Activated T-helper 1 cell treated with anti-CD3 and anti-CD28 coated beads, Interleukin-12 subunit alpha, Interleukin-12 subunit beta, Interleukin-2, Interleukin-4 antibody, amounts not matched to agents 30 ng/mL and 10 ng/mL and 1 ng/mL, durations not matched to agents 14 hours and 24 hours and 36 hours (primary cell): ENCODE results near the gene MOB4. TPM values are rescaled to one million over a fixed set of nuclear protein-coding genes. Genes with fewer than 3 reads are reported as not detected.
"Not testable (repeated sequence)": the region's sequence is repeated elsewhere in the genome, so short reads cannot be mapped to it uniquely, and the experiment has no call there.

Source experiments
- DNase-seq: peaks from one replicate; pipeline ENCODE4 v3.0.0; 2021; ENCODE audit warnings: low spot score
- H3K27ac Mint-ChIP-seq: one replicate; pipeline ENCODE4 v1.8.0; 2021; ENCODE audit warnings: mild to moderate bottlenecking, mixed read lengths
- H3K27me3 Mint-ChIP-seq: one replicate; pipeline ENCODE4 v1.8.0; 2022; ENCODE audit warnings: mild to moderate bottlenecking, moderate library complexity, mixed read lengths; ENCODE audit not compliant: insufficient read depth
- H3K36me3 Mint-ChIP-seq: one replicate; pipeline ENCODE4 v1.8.0; 2021; ENCODE audit warnings: low read depth, mixed read lengths
- H3K4me1 Mint-ChIP-seq: one replicate; pipeline ENCODE4 v1.8.0; 2021; ENCODE audit warnings: low read depth, mixed read lengths
- H3K4me3 Mint-ChIP-seq: one replicate; pipeline ENCODE4 v1.8.0; 2021; ENCODE audit warnings: mild to moderate bottlenecking, moderate library complexity, mixed read lengths
- H3K9me3 Mint-ChIP-seq: one replicate; pipeline ENCODE4 v1.8.0; 2021; ENCODE audit warnings: mixed read lengths
- intact Hi-C: fragments of 100-400 bp; cut with micrococcal nuclease; formaldehyde crosslinking; loops from one replicate; pipeline ENCODE4 v1.15.1; 2024
- total RNA-seq: library from RNA; stranded (reverse); gene quantifications from 2 replicates; pipeline ENCODE4 v1.2.3, GENCODE V29; 2022

The MOB4 gene
- total RNA-seq, 1 donor from 2014 or later, result 25.1 TPM

DNA sequence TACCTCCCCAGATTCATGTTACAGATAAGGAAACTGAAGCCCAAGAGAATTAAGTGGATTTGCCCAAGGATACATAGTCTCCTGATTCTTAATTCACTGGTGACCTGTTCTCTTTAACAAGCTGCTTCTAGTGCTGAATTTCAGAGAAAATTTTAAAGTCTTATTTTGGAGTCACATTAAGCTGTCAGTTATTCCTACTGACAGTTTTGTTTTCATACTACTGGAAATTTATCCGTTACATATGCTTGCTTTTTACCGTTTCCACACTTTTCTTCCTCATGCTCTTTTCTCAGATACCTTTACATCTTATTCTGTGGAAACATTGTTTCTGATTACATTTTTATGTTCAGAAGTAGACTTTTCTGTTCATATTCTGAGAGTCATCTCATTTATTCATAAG, 1.3 kb downstream of the MOB4 start:
- Mint-ChIP-seq H3K4me3 (peak overlapping the region; percentile 98), H3K36me3 (peaks cover 20% of the 10 kb centered on the region), H3K4me1 (peaks cover 35% of the 10 kb centered on the region), H3K27ac (no peak overlapping the region), H3K27me3 (no peaks in the 10 kb centered on the region), H3K9me3 (peaks cover 5% of the 10 kb centered on the region)
- intact Hi-C loops, result loop anchor here (2.0 to 5.0 kb wide), 3 partner anchors 18 to 880 kb away; partner anchors contain the start of gene CCDC150
- no peak for DNase-seq

DNA sequence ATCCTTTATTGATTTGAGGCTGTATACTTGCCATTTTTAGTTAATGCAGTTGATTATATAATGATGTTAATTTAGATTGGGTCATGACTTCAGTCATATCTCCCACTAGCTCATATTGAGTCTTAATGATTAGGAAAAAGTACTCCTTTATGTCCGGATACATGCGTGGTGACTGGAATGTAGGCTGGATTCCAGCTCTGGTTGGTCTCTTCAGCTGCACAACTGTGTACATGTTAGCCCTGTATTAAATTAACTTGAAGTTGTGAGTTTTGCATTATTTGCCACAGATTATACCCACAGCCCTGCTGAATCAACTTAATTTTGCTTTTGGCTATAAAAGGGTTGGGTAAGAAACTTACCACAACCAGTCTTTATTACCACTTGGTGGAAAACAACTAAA, 22.5 kb downstream of the MOB4 start:
- H3K27ac Mint-ChIP-seq, result no peak overlapping the region

DNA sequence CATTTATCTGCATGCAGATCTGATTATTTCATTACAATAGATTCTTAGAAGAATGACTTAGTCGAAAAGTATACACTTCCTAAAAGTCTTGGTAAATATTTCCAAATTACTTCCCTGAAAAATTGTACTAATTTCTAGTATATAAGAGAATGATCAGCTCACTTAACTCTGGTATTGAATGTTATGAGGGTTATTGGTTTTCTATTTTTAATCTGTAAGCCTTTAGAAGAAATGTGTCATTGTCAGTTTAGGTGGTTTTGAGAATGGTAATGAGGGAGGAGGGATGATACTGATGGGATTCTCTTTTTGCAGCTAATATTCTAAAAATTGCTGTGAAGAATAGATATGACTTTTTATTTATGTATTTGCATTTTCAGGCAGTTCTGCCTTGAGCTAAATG, 23.9 kb downstream of the MOB4 start:
- Mint-ChIP-seq H3K36me3 (peaks cover 42% of the 10 kb centered on the region), H3K27ac (no peak overlapping the region), H3K9me3 (no peaks in the 10 kb centered on the region), H3K4me1 (peaks cover 18% of the 10 kb centered on the region), H3K4me3 (no peak overlapping the region), H3K27me3 (no peaks in the 10 kb centered on the region)
- intact Hi-C loops, result no loop called here
- DNase-seq, result no peak

More for the DNA sequence above, 22.5 kb downstream of the MOB4 start:
- H3K4me1 Mint-ChIP-seq, result peaks cover 28% of the 10 kb centered on the region
- H3K9me3 Mint-ChIP-seq, result no peaks in the 10 kb centered on the region
- H3K27me3 Mint-ChIP-seq, result no peaks in the 10 kb centered on the region
- intact Hi-C loops, result no loop called here
- H3K4me3 Mint-ChIP-seq, result no peak overlapping the region
- DNase-seq, result no peak
- H3K36me3 Mint-ChIP-seq, result peaks cover 47% of the 10 kb centered on the region

DNA sequence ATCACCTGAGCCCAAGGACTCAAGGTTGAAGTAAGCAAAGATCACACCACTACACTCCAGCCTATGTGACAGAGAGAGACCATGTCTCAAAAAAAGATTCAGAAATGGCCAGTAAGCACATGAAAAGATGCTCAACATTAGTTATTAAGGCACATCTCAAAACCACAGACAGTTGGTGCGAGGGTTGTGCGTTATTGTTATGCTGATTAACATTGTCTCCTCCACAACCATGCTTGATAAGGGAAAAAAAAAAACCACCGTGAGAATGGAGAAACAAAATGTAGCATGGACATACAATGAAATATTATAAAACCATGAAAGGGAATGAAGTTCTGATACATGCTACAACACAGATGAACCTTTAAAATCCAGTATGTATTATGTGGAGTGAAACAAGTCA, 27.3 kb downstream of the MOB4 start:
- Mint-ChIP-seq H3K36me3 (peaks cover 27% of the 10 kb centered on the region), H3K4me1 (peaks cover 9% of the 10 kb centered on the region), H3K9me3 (no peaks in the 10 kb centered on the region), H3K4me3 (no peak overlapping the region), H3K27ac (no peak overlapping the region), H3K27me3 (no peaks in the 10 kb centered on the region)
- intact Hi-C loops, result no loop called here
- DNase-seq, result no peak

DNA sequence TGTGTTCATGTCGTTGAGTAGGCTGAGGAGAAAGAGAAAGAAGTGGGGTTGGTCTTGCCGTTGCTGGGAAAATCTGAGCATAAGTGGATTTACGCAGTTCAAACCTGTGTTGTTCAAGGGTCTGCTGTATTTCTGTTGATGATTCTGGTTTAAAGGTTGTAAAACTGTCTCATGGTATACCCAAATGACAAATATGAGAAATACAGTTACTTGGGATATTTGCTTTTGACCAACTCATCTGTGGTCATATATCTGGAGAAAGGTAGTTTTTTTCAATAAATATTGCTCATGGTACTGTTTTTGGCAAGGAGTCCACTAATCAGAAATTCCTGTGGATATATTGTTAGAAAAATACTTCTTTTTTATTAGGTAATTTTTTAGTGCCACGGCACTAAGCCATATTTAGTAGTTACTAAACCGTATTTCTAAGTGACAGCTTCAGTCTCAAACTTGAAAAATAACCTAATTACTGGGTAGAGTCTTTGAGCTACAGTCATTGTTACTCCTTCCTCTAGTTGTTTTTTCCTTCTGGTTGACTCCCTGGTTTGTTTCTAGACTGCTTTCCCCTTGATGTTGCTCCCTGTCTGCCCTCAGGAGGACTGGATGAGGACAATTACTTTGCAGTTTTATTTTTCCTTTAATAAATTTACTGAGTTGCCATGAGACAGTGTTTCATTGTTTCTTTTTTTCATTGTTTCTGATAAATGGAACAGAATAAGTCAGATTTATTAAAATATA, 31.5 kb downstream of the MOB4 start:
- DNase-seq, result no peak
- no peaks in the 10 kb centered on the region for H3K4me1 Mint-ChIP-seq
- H3K4me3 Mint-ChIP-seq, result no peak overlapping the region
- no peaks in the 10 kb centered on the region for H3K9me3 Mint-ChIP-seq
- H3K36me3 Mint-ChIP-seq, result peaks cover 14% of the 10 kb centered on the region
- H3K27me3 Mint-ChIP-seq, result no peaks in the 10 kb centered on the region
- no peak overlapping the region for H3K27ac Mint-ChIP-seq
- intact Hi-C loops, result no loop called here

DNA sequence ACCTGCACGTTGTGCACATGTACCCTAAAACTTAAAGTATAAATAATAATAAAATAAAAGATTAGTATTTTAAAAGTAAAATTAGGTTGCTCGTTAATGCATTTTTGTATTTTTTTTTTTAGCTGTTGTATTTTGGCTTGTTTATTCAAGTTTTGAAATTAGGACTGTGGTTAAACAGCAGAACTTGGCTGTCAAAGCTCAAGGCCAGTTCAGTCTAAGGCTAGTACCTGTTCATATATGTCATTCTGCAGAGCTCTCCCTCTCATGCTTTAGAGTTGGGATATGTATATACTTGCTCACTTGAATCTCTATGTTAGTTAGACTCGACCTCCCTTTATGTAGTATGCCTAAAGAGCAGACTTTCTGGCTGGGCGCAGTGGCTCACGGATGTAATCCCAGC, 32.7 kb downstream of the MOB4 start:
- Mint-ChIP-seq H3K27me3 (no peaks in the 10 kb centered on the region), H3K36me3 (peaks cover 9% of the 10 kb centered on the region), H3K9me3 (no peaks in the 10 kb centered on the region), H3K27ac (no peak overlapping the region), H3K4me1 (no peaks in the 10 kb centered on the region), H3K4me3 (no peak overlapping the region)
- no peak for DNase-seq
- intact Hi-C loops, result no loop called here

DNA sequence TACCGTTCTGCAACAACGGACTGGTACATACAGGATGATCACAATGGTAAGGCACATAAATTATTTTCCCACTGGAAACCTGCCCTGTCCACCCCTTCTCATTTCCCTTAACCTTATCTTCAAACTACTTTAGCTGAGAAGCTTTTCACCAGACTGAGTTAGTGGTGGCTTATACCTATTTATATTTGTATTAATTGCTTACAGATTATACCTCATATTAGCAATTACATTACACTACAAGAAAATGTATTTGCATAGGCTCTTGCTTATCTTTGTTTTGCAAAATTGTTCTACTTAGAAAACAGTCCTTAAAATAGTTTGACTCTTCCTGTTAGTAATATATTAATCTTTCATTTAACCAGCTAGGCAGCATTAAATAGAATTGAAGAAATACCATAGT, 35.4 kb downstream of the MOB4 start:
- H3K4me1 Mint-ChIP-seq, DNase-seq, H3K27me3 Mint-ChIP-seq, H3K9me3 Mint-ChIP-seq, intact Hi-C loops, H3K4me3 Mint-ChIP-seq, H3K27ac Mint-ChIP-seq: not testable (repeated sequence)
- H3K36me3 Mint-ChIP-seq, result peaks cover 10% of the 10 kb centered on the region

DNA sequence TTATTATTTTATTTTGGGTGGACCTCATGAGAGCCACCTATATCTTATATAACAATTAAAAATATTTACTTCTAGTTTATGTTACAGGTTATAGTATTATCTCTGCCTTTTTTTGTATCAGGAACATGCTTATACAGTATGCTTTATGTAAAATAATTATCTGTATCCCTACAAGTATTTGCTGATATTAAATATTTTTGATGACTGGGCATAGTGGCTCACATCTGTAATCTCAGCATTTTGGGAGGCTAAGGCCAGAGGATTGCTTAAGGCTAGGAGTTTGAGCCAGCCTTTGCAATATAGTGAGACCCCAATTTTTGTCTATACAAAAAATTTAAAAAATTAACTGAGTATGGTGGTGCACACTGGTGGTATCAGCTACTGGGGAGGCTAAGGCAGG, 39.6 kb downstream of the MOB4 start:
- Mint-ChIP-seq H3K4me3 (no peak overlapping the region), H3K36me3 (peaks cover 13% of the 10 kb centered on the region), H3K9me3 (no peaks in the 10 kb centered on the region), H3K27me3 (no peaks in the 10 kb centered on the region), H3K4me1 (no peaks in the 10 kb centered on the region), H3K27ac (no peak overlapping the region)
- intact Hi-C loops, result no loop called here
- no peak for DNase-seq

DNA sequence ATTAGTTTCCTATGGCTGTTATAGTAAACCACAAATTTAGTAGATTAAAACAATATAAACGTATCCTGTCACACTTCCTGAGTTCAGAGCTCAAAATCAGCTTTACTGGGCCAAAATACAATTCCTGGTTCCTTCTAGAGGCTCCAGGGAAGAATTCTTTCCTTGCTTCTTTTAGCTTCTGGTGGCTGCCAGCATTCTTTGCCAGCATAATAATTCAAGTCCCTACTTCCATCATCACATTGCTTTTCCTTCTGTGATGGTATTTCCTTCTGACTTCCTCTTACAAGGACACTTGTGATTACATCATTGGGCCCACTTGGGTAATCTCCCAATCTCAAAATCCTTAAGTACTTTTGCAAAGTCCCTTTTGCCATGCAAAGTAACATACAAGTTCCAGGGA, 40.6 kb downstream of the MOB4 start:
- H3K36me3 Mint-ChIP-seq, result peaks cover 14% of the 10 kb centered on the region
- intact Hi-C loops, result no loop called here
- H3K27ac Mint-ChIP-seq, result no peak overlapping the region
- no peaks in the 10 kb centered on the region for H3K27me3 Mint-ChIP-seq
- no peak overlapping the region for H3K4me3 Mint-ChIP-seq
- H3K9me3 Mint-ChIP-seq, result no peaks in the 10 kb centered on the region
- no peaks in the 10 kb centered on the region for H3K4me1 Mint-ChIP-seq
- no peak for DNase-seq

DNA sequence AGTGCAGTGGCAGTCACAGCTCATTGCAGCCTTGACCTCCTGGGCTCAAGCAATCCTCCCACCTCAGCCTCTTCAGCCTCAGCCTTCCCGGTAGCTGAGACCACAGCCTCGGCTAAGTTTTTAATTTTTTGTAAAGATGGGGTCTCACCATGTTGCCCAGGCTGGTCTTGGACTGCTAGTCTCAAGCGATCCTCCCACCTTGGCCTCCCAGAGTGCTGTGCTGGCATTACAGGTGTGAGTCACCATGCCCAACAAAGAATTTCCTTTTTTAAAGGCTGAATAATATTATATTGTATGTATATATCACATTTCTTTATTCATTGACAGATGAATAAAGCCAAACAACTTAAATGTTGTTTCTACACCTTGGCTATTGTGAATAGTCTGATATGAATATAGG, 42.5 kb downstream of the MOB4 start:
- Mint-ChIP-seq H3K27ac (no peak overlapping the region), H3K9me3 (no peaks in the 10 kb centered on the region), H3K27me3 (no peaks in the 10 kb centered on the region), H3K4me3 (no peak overlapping the region), H3K4me1 (no peaks in the 10 kb centered on the region), H3K36me3 (peaks cover 17% of the 10 kb centered on the region)
- intact Hi-C loops, result no loop called here
- DNase-seq, result no peak

DNA sequence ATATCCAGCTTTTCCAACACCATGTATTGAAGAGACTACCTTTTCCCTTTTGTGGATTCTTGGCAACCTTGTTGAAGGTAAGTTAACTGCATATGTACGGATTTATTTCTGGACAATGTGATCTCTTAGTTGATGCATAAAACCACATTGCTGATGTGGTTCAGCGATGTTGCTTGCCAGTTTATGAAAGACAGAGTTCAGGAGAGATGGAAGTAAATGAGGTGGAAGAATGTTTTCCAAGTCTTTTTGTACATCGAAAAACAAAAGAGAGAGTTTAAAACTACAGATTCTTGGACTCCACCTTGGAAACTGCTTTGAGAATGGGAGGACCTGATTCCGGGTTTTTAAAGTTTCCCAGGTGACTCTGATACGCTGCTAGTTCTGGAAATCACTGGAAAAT, 43.8 kb downstream of the MOB4 start:
- Mint-ChIP-seq H3K4me3 (no peak overlapping the region), H3K9me3 (no peaks in the 10 kb centered on the region), H3K27ac (no peak overlapping the region), H3K27me3 (no peaks in the 10 kb centered on the region), H3K36me3 (peaks cover 22% of the 10 kb centered on the region), H3K4me1 (no peaks in the 10 kb centered on the region)
- intact Hi-C loops, result no loop called here
- DNase-seq, result no peak

DNA sequence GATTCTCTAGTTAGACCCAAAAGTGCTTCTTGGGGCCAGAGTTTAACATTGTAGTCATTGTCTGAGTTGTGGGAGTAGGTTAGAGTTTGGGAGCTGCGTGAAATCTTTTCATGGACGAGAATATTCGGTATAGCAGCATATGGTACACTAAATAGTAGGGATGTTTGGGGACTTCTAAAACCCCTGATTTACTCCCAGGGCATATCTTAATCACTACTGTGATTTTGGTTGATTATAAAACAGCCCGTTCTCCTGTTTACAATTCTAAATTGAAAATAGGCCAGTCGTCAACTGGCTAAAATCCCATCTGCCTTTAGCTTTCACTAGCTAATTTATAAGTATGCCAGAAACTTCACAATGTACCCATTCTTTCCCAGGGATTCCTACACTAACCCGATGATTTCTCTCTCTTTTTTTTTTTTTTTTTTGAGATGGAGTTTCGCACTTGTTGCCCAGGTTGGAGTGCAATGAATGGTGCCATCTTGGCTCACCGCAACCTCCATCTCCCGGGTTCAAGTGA, 44.3 kb downstream of the MOB4 start:
- no peak overlapping the region for H3K4me3 Mint-ChIP-seq
- DNase-seq, result no peak
- no peaks in the 10 kb centered on the region for H3K27me3 Mint-ChIP-seq
- peaks cover 22% of the 10 kb centered on the region for H3K36me3 Mint-ChIP-seq
- no peaks in the 10 kb centered on the region for H3K9me3 Mint-ChIP-seq
- H3K27ac Mint-ChIP-seq, result no peak overlapping the region
- intact Hi-C loops, result no loop called here
- no peaks in the 10 kb centered on the region for H3K4me1 Mint-ChIP-seq

DNA sequence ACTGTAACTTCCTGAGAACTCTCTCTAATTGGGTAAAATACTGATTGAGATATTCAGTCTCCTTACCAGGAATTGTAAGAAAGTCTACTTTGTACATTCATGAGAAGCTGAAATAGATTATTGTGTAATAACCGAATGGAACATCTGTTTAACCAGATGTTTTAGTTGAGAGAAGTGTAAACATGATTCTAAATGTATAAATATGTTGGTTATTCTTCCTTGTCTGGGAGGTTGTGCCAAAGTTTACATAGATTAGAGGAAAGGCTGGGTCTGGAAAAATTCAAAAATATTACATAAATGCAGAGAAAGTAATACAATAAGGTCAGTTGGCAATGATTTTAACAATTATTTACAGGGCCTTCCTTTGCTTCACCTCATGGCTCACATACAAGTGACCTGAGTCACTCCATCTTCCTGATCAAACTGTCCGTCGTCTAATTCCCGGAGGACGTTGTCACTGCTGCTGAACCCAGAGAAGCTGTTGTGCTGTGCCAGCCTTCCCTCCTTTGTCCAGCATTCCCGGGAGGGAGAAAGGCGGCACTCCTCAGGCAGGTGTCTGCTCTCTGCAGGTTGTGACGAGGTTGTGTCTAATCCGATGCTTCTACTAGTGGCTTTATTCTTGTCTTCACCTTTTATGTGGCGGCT, 55.9 kb downstream of the MOB4 start:
- intact Hi-C loops, result no loop called here
- no peak overlapping the region for H3K27ac Mint-ChIP-seq
- H3K9me3 Mint-ChIP-seq, result peaks cover 16% of the 10 kb centered on the region
- no peak overlapping the region for H3K4me3 Mint-ChIP-seq
- H3K36me3 Mint-ChIP-seq, result peaks cover 21% of the 10 kb centered on the region
- no peak for DNase-seq
- H3K4me1 Mint-ChIP-seq, result no peaks in the 10 kb centered on the region
- no peaks in the 10 kb centered on the region for H3K27me3 Mint-ChIP-seq
